ENCODE results near the gene MAP3K20.

MAP3K20 gene

GRCh38 chr2:173216051-173216450, 140.4 kb downstream of the MAP3K20 start:
- TF ChIP-seq CTCF (IDR thresholded peaks at IDR 0.05) = no peak
- Histone ChIP-seq H3K27me3 (no peaks in the 10 kb centered on the region), H3K36me3 (no peaks in the 10 kb centered on the region), H3K27ac (peak overlapping the region; percentile 21), H3K4me1 (ENCODE audit: control insufficient read depth in 1 of 2, insufficient read depth in 1 of 2, low read depth in 1 of 2, low read length in 1 of 2) (peaks cover 12 to 14% of the 10 kb centered on the region in 2 experiments), H3K9me3 (no peaks in the 10 kb centered on the region), H3K4me3 (ENCODE audit: low read depth in 1 of 2, low read length in 1 of 2) (no peak overlapping the region)

GRCh38 chr2:173216668-173217067, 141.0 kb downstream of the MAP3K20 start:
- Histone ChIP-seq H3K27ac (peak overlapping the region; percentile 21), H3K4me1 (ENCODE audit: control insufficient read depth in 1 of 2, insufficient read depth in 1 of 2, low read depth in 1 of 2, low read length in 1 of 2) (peaks cover 12 to 14% of the 10 kb centered on the region in 2 experiments), H3K36me3 (no peaks in the 10 kb centered on the region), H3K9me3 (no peaks in the 10 kb centered on the region), H3K4me3 (ENCODE audit: low read depth in 1 of 2, low read length in 1 of 2) (no peak overlapping the region), H3K27me3 (no peaks in the 10 kb centered on the region)
- TF ChIP-seq CTCF (IDR thresholded peaks at IDR 0.05) = no peak

- Histone ChIP-seq H3K27me3 (no peaks in the 10 kb centered on the region), H3K36me3 (no peaks in the 10 kb centered on the region), H3K4me3 (ENCODE audit: low read depth in 1 of 2, low read length in 1 of 2) (no peak overlapping the region), H3K27ac (no peak overlapping the region), H3K9me3 (no peaks in the 10 kb centered on the region), H3K4me1 (ENCODE audit: control insufficient read depth in 1 of 2, insufficient read depth in 1 of 2, low read depth in 1 of 2, low read length in 1 of 2) (peaks cover 12 to 14% of the 10 kb centered on the region in 2 experiments)
- no peak for TF ChIP-seq CTCF (IDR thresholded peaks at IDR 0.05)
These were observed 141.6 kb downstream of the MAP3K20 start for GRCh38 chr2:173217116-173217840.

GRCh38 chr2:173218326-173219056, 142.8 kb downstream of the MAP3K20 start:
- Histone ChIP-seq H3K9me3 (no peaks in the 10 kb centered on the region), H3K4me1 (ENCODE audit: control insufficient read depth in 1 of 2, insufficient read depth in 1 of 2, low read depth in 1 of 2, low read length in 1 of 2) (peaks cover 12 to 14% of the 10 kb centered on the region in 2 experiments), H3K36me3 (no peaks in the 10 kb centered on the region), H3K27ac (no peak overlapping the region), H3K4me3 (ENCODE audit: low read depth in 1 of 2, low read length in 1 of 2) (no peak overlapping the region), H3K27me3 (no peaks in the 10 kb centered on the region)
- no peak for TF ChIP-seq CTCF (IDR thresholded peaks at IDR 0.05)

GRCh38 chr2:173221132-173221695, 145.6 kb downstream of the MAP3K20 start:
- Histone ChIP-seq H3K4me3 (ENCODE audit: low read depth in 1 of 2, low read length in 1 of 2) (no peak overlapping the region), H3K27me3 (no peaks in the 10 kb centered on the region), H3K9me3 (no peaks in the 10 kb centered on the region), H3K27ac (no peak overlapping the region), H3K36me3 (no peaks in the 10 kb centered on the region), H3K4me1 (ENCODE audit: control insufficient read depth in 1 of 2, insufficient read depth in 1 of 2, low read depth in 1 of 2, low read length in 1 of 2) (peaks cover 5 to 10% of the 10 kb centered on the region in 2 experiments)
- TF ChIP-seq CTCF (IDR thresholded peaks at IDR 0.05) = no peak

All from neutrophil (primary cell).